ENCODE measurements around the gene MAP3K1.

Gene MAP3K1

GRCh38 chr5:56852228-56853000 lies 37.1 kb downstream of the MAP3K1 start:
- H3K9ac ChIP-seq (ENCODE audit: low read depth, low read length): no peak overlapping the region
- no peak overlapping the region for H3K4me3 ChIP-seq (ENCODE audit: low read depth, low read length)
- H3K4me1 ChIP-seq (ENCODE audit: control insufficient read depth, insufficient read depth, low read length): peaks cover 2% of the 10 kb centered on the region
- H3K27me3 ChIP-seq (ENCODE audit: control insufficient read depth, insufficient read depth, low read length): no peaks in the 10 kb centered on the region
- no peaks in the 10 kb centered on the region for H3K9me3 ChIP-seq (ENCODE audit: control insufficient read depth, insufficient read depth, low read length)
- H3K36me3 ChIP-seq (ENCODE audit: control insufficient read depth, insufficient read depth, low read length): no peaks in the 10 kb centered on the region

GRCh38 chr5:56853698-56854097 lies 38.3 kb downstream of the MAP3K1 start:
- Histone ChIP-seq H3K36me3 (ENCODE audit: control insufficient read depth, insufficient read depth, low read length) (no peaks in the 10 kb centered on the region), H3K27me3 (ENCODE audit: control insufficient read depth, insufficient read depth, low read length) (no peaks in the 10 kb centered on the region), H3K4me1 (ENCODE audit: control insufficient read depth, insufficient read depth, low read length) (peaks cover 2% of the 10 kb centered on the region), H3K9ac (ENCODE audit: low read depth, low read length) (no peak overlapping the region), H3K9me3 (ENCODE audit: control insufficient read depth, insufficient read depth, low read length) (no peaks in the 10 kb centered on the region), H3K4me3 (ENCODE audit: low read depth, low read length) (no peak overlapping the region)

GRCh38 chr5:56854920-56855319 lies 39.6 kb downstream of the MAP3K1 start:
- Histone ChIP-seq H3K4me1 (ENCODE audit: control insufficient read depth, insufficient read depth, low read length) (no peaks in the 10 kb centered on the region), H3K9me3 (ENCODE audit: control insufficient read depth, insufficient read depth, low read length) (no peaks in the 10 kb centered on the region), H3K27me3 (ENCODE audit: control insufficient read depth, insufficient read depth, low read length) (no peaks in the 10 kb centered on the region), H3K36me3 (ENCODE audit: control insufficient read depth, insufficient read depth, low read length) (no peaks in the 10 kb centered on the region), H3K4me3 (ENCODE audit: low read depth, low read length) (no peak overlapping the region), H3K9ac (ENCODE audit: low read depth, low read length) (no peak overlapping the region)

GRCh38 chr5:56856541-56857178 lies 41.3 kb downstream of the MAP3K1 start:
- no peaks in the 10 kb centered on the region for H3K4me1 ChIP-seq (ENCODE audit: control insufficient read depth, insufficient read depth, low read length)
- no peak overlapping the region for H3K9ac ChIP-seq (ENCODE audit: low read depth, low read length)

GRCh38 chr5:56858777-56859442 lies 43.6 kb downstream of the MAP3K1 start:
- no peaks in the 10 kb centered on the region for H3K9me3 ChIP-seq (ENCODE audit: control insufficient read depth, insufficient read depth, low read length)
- H3K9ac ChIP-seq (ENCODE audit: low read depth, low read length): no peak overlapping the region
- H3K4me3 ChIP-seq (ENCODE audit: low read depth, low read length): no peak overlapping the region
- no peaks in the 10 kb centered on the region for H3K36me3 ChIP-seq (ENCODE audit: control insufficient read depth, insufficient read depth, low read length)
- no peaks in the 10 kb centered on the region for H3K27me3 ChIP-seq (ENCODE audit: control insufficient read depth, insufficient read depth, low read length)
- H3K4me1 ChIP-seq (ENCODE audit: control insufficient read depth, insufficient read depth, low read length): no peaks in the 10 kb centered on the region

More at GRCh38 chr5:56856541-56857178, 41.3 kb downstream of the MAP3K1 start:
- no peaks in the 10 kb centered on the region for H3K36me3 ChIP-seq (ENCODE audit: control insufficient read depth, insufficient read depth, low read length)
- H3K4me3 ChIP-seq (ENCODE audit: low read depth, low read length): no peak overlapping the region
- H3K9me3 ChIP-seq (ENCODE audit: control insufficient read depth, insufficient read depth, low read length): no peaks in the 10 kb centered on the region
- no peaks in the 10 kb centered on the region for H3K27me3 ChIP-seq (ENCODE audit: control insufficient read depth, insufficient read depth, low read length)

- H3K27me3 ChIP-seq (ENCODE audit: control insufficient read depth, insufficient read depth, low read length): no peaks in the 10 kb centered on the region
- no peaks in the 10 kb centered on the region for H3K4me1 ChIP-seq (ENCODE audit: control insufficient read depth, insufficient read depth, low read length)
- H3K9ac ChIP-seq (ENCODE audit: low read depth, low read length): no peak overlapping the region
- H3K4me3 ChIP-seq (ENCODE audit: low read depth, low read length): no peak overlapping the region
- no peaks in the 10 kb centered on the region for H3K9me3 ChIP-seq (ENCODE audit: control insufficient read depth, insufficient read depth, low read length)
- no peaks in the 10 kb centered on the region for H3K36me3 ChIP-seq (ENCODE audit: control insufficient read depth, insufficient read depth, low read length)
Observed at GRCh38 chr5:56861893-56862485, 46.6 kb downstream of the MAP3K1 start.

- Histone ChIP-seq H3K4me1 (ENCODE audit: control insufficient read depth, insufficient read depth, low read length) (no peaks in the 10 kb centered on the region), H3K9ac (ENCODE audit: low read depth, low read length) (no peak overlapping the region), H3K27me3 (ENCODE audit: control insufficient read depth, insufficient read depth, low read length) (no peaks in the 10 kb centered on the region), H3K9me3 (ENCODE audit: control insufficient read depth, insufficient read depth, low read length) (no peaks in the 10 kb centered on the region), H3K4me3 (ENCODE audit: low read depth, low read length) (no peak overlapping the region), H3K36me3 (ENCODE audit: control insufficient read depth, insufficient read depth, low read length) (no peaks in the 10 kb centered on the region)
Observed at GRCh38 chr5:56862909-56863308, 47.6 kb downstream of the MAP3K1 start.

- H3K9me3 ChIP-seq (ENCODE audit: control insufficient read depth, insufficient read depth, low read length): no peaks in the 10 kb centered on the region
- H3K4me3 ChIP-seq (ENCODE audit: low read depth, low read length): no peak overlapping the region
- no peaks in the 10 kb centered on the region for H3K4me1 ChIP-seq (ENCODE audit: control insufficient read depth, insufficient read depth, low read length)
- H3K9ac ChIP-seq (ENCODE audit: low read depth, low read length): no peak overlapping the region
- H3K27me3 ChIP-seq (ENCODE audit: control insufficient read depth, insufficient read depth, low read length): no peaks in the 10 kb centered on the region
- H3K36me3 ChIP-seq (ENCODE audit: control insufficient read depth, insufficient read depth, low read length): no peaks in the 10 kb centered on the region
Observed at GRCh38 chr5:56871777-56872176, 56.4 kb downstream of the MAP3K1 start.

- Histone ChIP-seq H3K9me3 (ENCODE audit: control insufficient read depth, insufficient read depth, low read length) (no peaks in the 10 kb centered on the region), H3K9ac (ENCODE audit: low read depth, low read length) (no peak overlapping the region), H3K4me1 (ENCODE audit: control insufficient read depth, insufficient read depth, low read length) (no peaks in the 10 kb centered on the region), H3K4me3 (ENCODE audit: low read depth, low read length) (no peak overlapping the region), H3K27me3 (ENCODE audit: control insufficient read depth, insufficient read depth, low read length) (no peaks in the 10 kb centered on the region), H3K36me3 (ENCODE audit: control insufficient read depth, insufficient read depth, low read length) (no peaks in the 10 kb centered on the region)
Observed at GRCh38 chr5:56873056-56873455, 57.7 kb downstream of the MAP3K1 start.

GRCh38 chr5:56876327-56876726 lies 61.0 kb downstream of the MAP3K1 start:
- no peaks in the 10 kb centered on the region for H3K27me3 ChIP-seq (ENCODE audit: control insufficient read depth, insufficient read depth, low read length)
- no peaks in the 10 kb centered on the region for H3K4me1 ChIP-seq (ENCODE audit: control insufficient read depth, insufficient read depth, low read length)
- H3K36me3 ChIP-seq (ENCODE audit: control insufficient read depth, insufficient read depth, low read length): no peaks in the 10 kb centered on the region
- no peaks in the 10 kb centered on the region for H3K9me3 ChIP-seq (ENCODE audit: control insufficient read depth, insufficient read depth, low read length)
- no peak overlapping the region for H3K4me3 ChIP-seq (ENCODE audit: low read depth, low read length)
- H3K9ac ChIP-seq (ENCODE audit: low read depth, low read length): no peak overlapping the region

GRCh38 chr5:56881571-56881970 lies 66.2 kb downstream of the MAP3K1 start:
- Histone ChIP-seq H3K9me3 (ENCODE audit: control insufficient read depth, insufficient read depth, low read length) (no peaks in the 10 kb centered on the region), H3K4me3 (ENCODE audit: low read depth, low read length) (no peak overlapping the region), H3K4me1 (ENCODE audit: control insufficient read depth, insufficient read depth, low read length) (no peaks in the 10 kb centered on the region), H3K27me3 (ENCODE audit: control insufficient read depth, insufficient read depth, low read length) (no peaks in the 10 kb centered on the region), H3K9ac (ENCODE audit: low read depth, low read length) (no peak overlapping the region), H3K36me3 (ENCODE audit: control insufficient read depth, insufficient read depth, low read length) (peaks cover 8% of the 10 kb centered on the region)
